ENCODE measurements around the gene BRSK1.

Gene BRSK1

GRCh38 chr19:55352549-55353145 lies 68.8 kb downstream of the BRSK1 start:
- no peak for DNase-seq (ENCODE audit: low read depth in 2 of 2)

GRCh38 chr19:55353356-55353802 lies 69.6 kb downstream of the BRSK1 start:
- DNase-seq (ENCODE audit: low read depth in 2 of 2) = no peak

GRCh38 chr19:55353803-55354697 lies 70.3 kb downstream of the BRSK1 start:
- peak in 1 of 2 donors; percentile 36 for DNase-seq (ENCODE audit: low read depth in 2 of 2)

GRCh38 chr19:55354698-55355212 lies 71.0 kb downstream of the BRSK1 start, which contains the start of gene COX6B2:
Gene COX6B2 (minus strand): TSS chr19:55354719. CDS start chr19:55354521, 198 bp downstream.
- DNase-seq (ENCODE audit: low read depth in 2 of 2) = no peak

GRCh38 chr19:55355213-55355821 lies 71.5 kb downstream of the BRSK1 start:
- DNase-seq (ENCODE audit: low read depth in 2 of 2) = no peak

- no peak for DNase-seq (ENCODE audit: low read depth in 2 of 2)
Observed at GRCh38 chr19:55358493-55358892, 74.7 kb downstream of the BRSK1 start.

- DNase-seq (ENCODE audit: low read depth in 2 of 2) = no peak
Observed at GRCh38 chr19:55358943-55359908, 75.4 kb downstream of the BRSK1 start.

- no peak for DNase-seq (ENCODE audit: low read depth in 2 of 2)
Observed at GRCh38 chr19:55360902-55361301, 77.1 kb downstream of the BRSK1 start.

Data from stimulated activated CD4-positive, alpha-beta T cell treated with anti-CD3 and anti-CD28 coated beads, Interleukin-15, amount 100 ng/mL, for 48 hours (primary cell).